GM18858 (cell line): ENCODE data around the gene ANKRD50.

ENCODE experiments used
- ATAC-seq: cut with Tn5 transposase; IDR thresholded peaks from one replicate; pipeline ENCODE4 v1.9.1; 2021; ENCODE audit not compliant: unreplicated experiment

Gene ANKRD50

DNA sequence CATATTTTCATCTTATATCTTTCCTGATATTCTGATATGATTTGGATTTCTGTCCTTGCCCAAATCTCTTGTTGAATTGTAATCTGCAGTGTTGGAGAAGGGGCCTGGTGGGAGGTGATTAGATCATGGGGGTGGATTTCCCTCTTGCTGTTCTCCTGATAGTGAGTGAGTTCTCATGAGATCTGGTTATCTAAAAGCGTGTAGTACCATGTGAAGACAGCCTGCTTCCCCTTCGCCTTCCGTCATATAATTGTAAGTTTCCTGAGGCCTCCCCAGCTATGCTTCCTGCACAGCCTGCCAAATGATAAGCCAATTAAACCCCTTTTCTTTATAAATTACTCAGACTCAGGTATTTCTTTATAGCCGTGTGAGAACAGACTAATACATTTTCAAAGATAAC, 77.2 kb downstream of the ANKRD50 start:
- no peak for ATAC-seq

DNA sequence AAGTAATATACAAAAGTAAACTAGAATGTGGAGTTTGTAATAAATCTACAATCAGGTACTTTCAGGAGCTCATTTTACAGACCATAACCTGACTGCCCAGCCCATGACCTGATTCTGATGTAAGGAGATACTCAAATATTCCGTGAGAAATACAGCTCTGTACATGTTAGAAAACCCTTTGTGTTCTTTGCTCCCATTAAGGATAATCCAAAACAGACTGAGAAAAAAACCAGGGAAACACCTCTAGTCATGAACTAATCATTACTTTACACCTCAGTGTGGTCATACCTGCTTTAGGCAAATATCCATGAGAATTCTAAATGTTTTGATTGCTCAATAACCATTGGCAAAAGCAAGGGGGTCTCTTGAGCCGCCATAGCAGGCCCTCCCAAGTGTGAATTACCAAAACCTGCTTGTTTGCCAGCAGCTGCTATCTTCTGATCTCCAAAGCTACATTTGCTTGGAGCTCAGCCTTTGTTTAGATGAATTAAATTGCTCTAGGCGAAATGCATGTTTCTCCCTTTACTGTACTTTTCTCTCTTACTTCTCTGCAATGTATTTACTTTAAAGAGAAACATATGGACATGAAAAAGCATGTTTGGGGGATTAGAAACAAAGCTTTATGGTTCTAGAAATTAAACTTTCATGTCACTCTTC, 79.1 kb downstream of the ANKRD50 start:
- no peak for ATAC-seq

- no peak for ATAC-seq
Measured at GRCh38 chr4:124632439-124632838, 80.1 kb downstream of the ANKRD50 start.

DNA sequence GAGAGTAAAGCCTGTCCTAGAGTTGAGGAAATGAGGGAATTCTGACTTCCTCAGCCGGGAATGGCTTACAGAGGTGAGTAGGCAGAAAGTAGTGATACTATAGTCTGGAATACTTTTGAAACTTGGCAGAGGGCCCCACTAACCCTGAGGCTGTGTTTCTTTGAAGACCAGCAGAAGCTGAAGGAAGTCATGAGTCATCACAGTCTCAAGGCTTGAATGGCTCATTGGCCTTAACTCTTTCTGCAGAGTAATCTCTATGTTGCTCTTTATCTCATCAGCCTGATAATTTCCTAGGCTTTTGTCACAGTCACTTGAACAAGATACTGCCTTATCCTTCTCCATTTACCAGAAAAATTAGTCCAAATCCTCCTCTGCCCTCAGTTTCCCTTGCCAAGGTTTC, 80.8 kb downstream of the ANKRD50 start:
- peak; percentile 100 for ATAC-seq

GRCh38 chr4:124629681-124630080, 82.9 kb downstream of the ANKRD50 start:
- no peak for ATAC-seq
